Ascending aorta (tissue), 2 donors: ENCODE data around the gene ATXN1. TPM values are rescaled to one million over a fixed set of nuclear protein-coding genes. Genes with fewer than 3 reads are reported as not detected.

Source experiments
- DNase-seq, 2 donors: peaks; one replicate each; pipeline ENCODE4 v3.0.0-alpha.2; 2019; ENCODE audit warnings: low spot score in 2 of 2
- H3K27ac ChIP-seq, 2 donors: fragments of 200-600 bp; sonication (generic); one replicate each; pipeline ENCODE4 v1.5.1; 2016 to 2017; ENCODE audit warnings: mild to moderate bottlenecking in 1 of 2
- H3K27me3 ChIP-seq: fragments of 200-600 bp; sonication (generic); one replicate; pipeline ENCODE4 v1.5.1; 2017
- H3K36me3 ChIP-seq, 2 donors: fragments of 200-600 bp; sonication (generic); one replicate each; pipeline ENCODE4 v1.5.1; 2016
- H3K4me1 ChIP-seq, 2 donors: fragments of 200-600 bp; sonication (generic); one replicate each; pipeline ENCODE4 v1.5.1; 2016 to 2017; ENCODE audit warnings: mild to moderate bottlenecking in 1 of 2
- H3K4me3 ChIP-seq, 2 donors: fragments of 200-600 bp; sonication (generic); one replicate each; pipeline ENCODE4 v1.5.1; 2016 to 2017; ENCODE audit warnings: mild to moderate bottlenecking in 1 of 2
- H3K9me3 ChIP-seq, 2 donors: fragments of 200-600 bp; sonication (generic); one replicate each; pipeline ENCODE4 v1.5.1; 2016
- intact Hi-C: fragments of 100-400 bp; cut with DNase I; formaldehyde crosslinking; loops from one replicate; pipeline ENCODE4 v1.15.1; 2023
- total RNA-seq: library from RNA; depleted of rRNA; stranded (reverse); fragments of >200 nt; gene quantifications from one replicate; pipeline ENCODE4 v1.1.0, GENCODE V29; 2016
- TF ChIP-seq, protein P1 (sequence below), 3 experiments: fragments of 200-600 bp in 2 of 3; fragments of 450-650 bp in 1 of 3; sonication (generic) in 2 of 3; IDR thresholded peaks; one replicate each; pipeline ENCODE4 v1.5.1; 2016 to 2019; ENCODE audit warnings: antibody characterized with exemption in 3 of 3, mild to moderate bottlenecking in 1 of 3, moderate library complexity in 1 of 3

The ATXN1 gene
- total RNA-seq, 1 donor from 2014 or later: 68.3 TPM

DNA sequence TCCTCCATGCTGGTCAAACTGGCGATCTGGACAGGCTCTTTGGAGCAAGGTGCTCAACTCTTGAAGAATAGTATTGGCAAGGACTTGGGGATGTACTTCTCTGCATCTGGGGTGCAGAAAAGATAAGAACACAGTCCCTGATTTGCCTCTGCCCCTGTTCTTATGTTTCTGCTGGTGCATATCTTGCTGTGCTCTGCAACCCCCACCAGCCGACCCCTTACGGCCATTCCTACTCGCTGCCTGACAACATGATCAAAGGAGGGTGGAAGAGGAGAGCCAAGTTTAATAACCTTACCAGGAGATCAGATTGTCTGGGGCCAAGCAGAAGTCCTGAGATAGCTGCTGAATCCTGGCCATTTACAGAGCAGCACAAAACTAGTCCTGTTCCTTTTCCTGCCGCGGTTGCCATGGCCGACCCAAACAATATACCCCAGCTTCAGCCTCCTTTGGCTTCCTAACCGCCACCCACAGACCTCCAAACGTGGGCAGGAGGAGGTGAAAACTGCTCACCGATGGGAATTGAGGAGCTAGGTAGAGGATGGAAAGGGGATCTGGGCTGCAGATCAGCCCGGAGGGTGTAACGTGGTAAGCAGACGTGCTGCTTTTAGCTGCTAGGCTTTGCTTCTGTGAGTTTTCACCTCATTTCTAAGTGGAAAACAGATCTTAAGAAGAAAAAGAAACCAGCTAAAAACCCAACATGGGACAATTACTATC is 60.9 kb downstream of the ATXN1 start:
- TF ChIP-seq, protein P1, sequence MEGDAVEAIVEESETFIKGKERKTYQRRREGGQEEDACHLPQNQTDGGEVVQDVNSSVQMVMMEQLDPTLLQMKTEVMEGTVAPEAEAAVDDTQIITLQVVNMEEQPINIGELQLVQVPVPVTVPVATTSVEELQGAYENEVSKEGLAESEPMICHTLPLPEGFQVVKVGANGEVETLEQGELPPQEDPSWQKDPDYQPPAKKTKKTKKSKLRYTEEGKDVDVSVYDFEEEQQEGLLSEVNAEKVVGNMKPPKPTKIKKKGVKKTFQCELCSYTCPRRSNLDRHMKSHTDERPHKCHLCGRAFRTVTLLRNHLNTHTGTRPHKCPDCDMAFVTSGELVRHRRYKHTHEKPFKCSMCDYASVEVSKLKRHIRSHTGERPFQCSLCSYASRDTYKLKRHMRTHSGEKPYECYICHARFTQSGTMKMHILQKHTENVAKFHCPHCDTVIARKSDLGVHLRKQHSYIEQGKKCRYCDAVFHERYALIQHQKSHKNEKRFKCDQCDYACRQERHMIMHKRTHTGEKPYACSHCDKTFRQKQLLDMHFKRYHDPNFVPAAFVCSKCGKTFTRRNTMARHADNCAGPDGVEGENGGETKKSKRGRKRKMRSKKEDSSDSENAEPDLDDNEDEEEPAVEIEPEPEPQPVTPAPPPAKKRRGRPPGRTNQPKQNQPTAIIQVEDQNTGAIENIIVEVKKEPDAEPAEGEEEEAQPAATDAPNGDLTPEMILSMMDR (IDR thresholded peaks at IDR 0.05): no peak
- Histone ChIP-seq H3K4me3 (peak overlapping the region; percentile 36 to 63), H3K4me1 (peaks cover 5 to 48% of the 10 kb centered on the region in 2 donors), H3K27ac (peak overlapping the region; percentile 41 to 73), H3K27me3 (no peaks in the 10 kb centered on the region), H3K9me3 (no peaks in the 10 kb centered on the region), H3K36me3 (no peaks in the 10 kb centered on the region)
- no peak for DNase-seq
- intact Hi-C loops: loop anchor here (10.0 kb wide), 1 partner anchor 1036 kb away; the partner anchor contains the start of gene DTNBP1

DNA sequence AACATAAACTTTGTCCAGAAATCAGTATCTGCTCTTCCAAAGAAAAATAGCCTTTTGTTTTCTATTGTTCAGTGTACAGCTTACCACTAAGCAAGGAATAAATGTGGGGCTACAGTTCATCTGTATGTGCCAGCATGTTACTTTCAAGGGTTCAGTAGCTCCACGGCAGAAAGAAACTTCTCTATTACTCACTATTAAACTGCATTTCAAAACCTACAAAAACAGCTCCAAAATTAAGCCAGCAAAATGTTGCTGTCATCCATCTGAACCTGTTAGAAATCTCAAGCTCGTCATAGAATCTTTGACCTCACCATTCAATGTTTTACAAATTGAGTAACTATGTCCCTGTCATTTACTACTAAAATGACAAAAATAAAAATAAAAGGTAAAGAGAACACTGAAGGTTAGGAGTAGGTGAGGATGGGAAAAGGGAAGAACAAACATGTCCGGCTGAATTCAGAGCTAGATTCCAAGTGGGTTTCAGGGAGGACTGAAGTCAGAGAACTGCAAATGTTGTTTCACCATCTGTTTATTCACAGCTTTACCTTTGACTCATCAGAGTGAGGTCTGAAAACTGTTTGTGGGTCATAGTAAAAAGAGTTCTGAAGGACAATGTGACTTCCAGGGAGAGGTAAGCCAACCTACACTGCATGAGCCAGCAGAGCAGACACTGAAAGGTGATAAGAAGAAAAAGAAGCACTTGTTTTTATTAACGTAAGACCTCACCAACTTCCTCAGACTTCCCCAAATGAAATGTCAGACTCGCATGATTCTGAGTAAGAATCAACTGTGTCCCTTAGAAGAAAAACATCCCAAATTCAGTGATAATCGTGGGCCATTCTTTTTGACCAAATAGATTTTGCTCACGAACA is 62.0 kb downstream of the ATXN1 start:
- no peak overlapping the region for H3K4me3 ChIP-seq
- H3K9me3 ChIP-seq: no peaks in the 10 kb centered on the region
- H3K36me3 ChIP-seq: no peaks in the 10 kb centered on the region
- intact Hi-C loops: no loop called here
- no peak for DNase-seq
- H3K27ac ChIP-seq: peak overlapping the region; percentile 41 to 73
- TF ChIP-seq, protein P1 (IDR thresholded peaks at IDR 0.05): no peak
- no peaks in the 10 kb centered on the region for H3K27me3 ChIP-seq
- H3K4me1 ChIP-seq: peaks cover 5 to 42% of the 10 kb centered on the region in 2 donors

DNA sequence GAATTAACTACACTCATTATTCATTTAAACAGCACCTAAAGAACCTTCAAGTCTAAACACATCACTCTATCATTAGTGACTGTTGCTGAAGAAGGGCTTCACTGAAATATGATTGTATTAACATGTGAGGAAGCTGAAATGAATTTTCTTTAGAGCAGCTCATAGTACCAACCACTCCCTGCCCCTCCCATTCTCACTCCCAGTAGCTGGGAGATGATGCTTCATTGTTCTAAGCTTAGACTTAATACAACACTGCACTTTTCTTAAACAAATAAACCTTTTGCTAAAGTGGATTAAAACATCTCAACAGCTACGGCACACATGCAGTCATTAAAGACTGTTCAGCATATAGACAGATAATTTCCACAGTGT is 63.1 kb downstream of the ATXN1 start:
- Histone ChIP-seq H3K4me3 (no peak overlapping the region), H3K36me3 (no peaks in the 10 kb centered on the region), H3K4me1 (peaks cover 5 to 33% of the 10 kb centered on the region in 2 donors), H3K27ac (no peak overlapping the region), H3K27me3 (no peaks in the 10 kb centered on the region), H3K9me3 (no peaks in the 10 kb centered on the region)
- intact Hi-C loops: no loop called here
- DNase-seq: no peak
- TF ChIP-seq, protein P1 (IDR thresholded peaks at IDR 0.05): no peak

DNA sequence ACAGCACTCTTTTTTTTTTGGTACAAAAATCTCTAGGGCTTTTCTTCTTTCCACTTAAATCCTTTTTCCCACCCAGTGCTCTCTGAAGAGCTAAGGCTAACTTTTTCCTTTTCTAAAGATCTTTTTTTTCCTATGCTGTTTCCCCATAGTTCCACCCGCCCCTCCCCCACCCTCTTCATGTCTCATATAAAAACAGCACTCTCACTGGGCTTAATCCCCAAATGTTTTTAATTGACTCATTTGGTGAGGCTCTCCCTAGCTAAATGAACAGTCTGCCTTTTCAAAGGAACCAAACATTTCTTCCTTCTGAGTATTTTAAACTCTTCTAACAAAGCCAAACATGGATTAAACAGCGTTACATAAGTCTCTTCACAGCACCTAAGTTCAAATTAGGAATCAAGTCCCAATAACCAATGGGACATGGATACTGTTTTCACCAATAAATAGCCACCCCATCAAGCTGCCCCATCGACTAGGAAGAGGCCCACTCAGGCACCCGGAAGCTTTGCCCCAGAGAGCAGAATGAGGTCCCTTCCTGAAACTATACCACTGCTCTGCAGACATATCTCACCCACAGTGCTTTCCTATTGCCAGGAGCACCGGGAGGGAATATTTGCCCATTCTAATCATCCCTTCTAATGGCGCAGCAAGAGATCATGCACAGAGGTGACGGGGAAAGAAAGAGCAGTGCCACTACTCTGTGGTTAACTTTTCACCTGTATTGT is 63.7 kb downstream of the ATXN1 start:
- intact Hi-C loops: no loop called here
- no peaks in the 10 kb centered on the region for H3K36me3 ChIP-seq
- no peak overlapping the region for H3K4me3 ChIP-seq
- H3K27ac ChIP-seq: peak overlapping the region in 1 of 2 donors; percentile 20
- DNase-seq: no peak
- peaks cover 5 to 33% of the 10 kb centered on the region in 2 donors for H3K4me1 ChIP-seq
- H3K9me3 ChIP-seq: no peaks in the 10 kb centered on the region
- H3K27me3 ChIP-seq: no peaks in the 10 kb centered on the region
- TF ChIP-seq, protein P1 (IDR thresholded peaks at IDR 0.05): no peak

DNA sequence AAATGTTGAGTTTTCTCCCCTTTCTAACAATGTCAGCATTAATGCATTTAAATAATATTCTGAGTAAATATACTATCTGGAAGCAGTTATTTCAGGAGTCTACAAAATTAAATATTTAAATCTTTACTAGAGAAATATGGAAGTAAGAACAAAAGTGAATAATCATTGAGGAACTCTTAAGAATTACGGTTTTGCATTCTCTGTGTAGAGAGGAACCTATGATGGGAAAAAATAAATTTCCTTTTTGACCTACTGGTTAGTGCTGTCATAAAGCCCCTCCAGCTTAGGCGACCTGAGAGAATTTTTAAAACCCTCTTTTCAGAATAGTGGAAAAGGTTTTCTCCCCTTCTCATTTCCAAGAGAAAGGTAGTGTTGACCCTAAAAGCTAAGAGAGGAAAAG is 64.8 kb downstream of the ATXN1 start:
- H3K4me1 ChIP-seq: peaks cover 5 to 33% of the 10 kb centered on the region in 2 donors
- DNase-seq: no peak
- H3K9me3 ChIP-seq: no peaks in the 10 kb centered on the region
- no peak overlapping the region for H3K4me3 ChIP-seq
- TF ChIP-seq, protein P1 (IDR thresholded peaks at IDR 0.05): no peak
- no peaks in the 10 kb centered on the region for H3K36me3 ChIP-seq
- intact Hi-C loops: no loop called here
- no peaks in the 10 kb centered on the region for H3K27me3 ChIP-seq
- H3K27ac ChIP-seq: no peak overlapping the region
